Body of pancreas (tissue), 4 donors: ENCODE data around the gene KIAA0040. TPM values are rescaled to one million over a fixed set of nuclear protein-coding genes. Genes with fewer than 3 reads are reported as not detected.

Source experiments
- ATAC-seq: fragments of 150-250 bp; one replicate; pipeline ENCODE4 v1.9.1; 2016
- DNase-seq, 4 donors: peaks; one replicate each; pipeline ENCODE4 v3.0.0-alpha.2; 2019
- H3K27ac ChIP-seq, 4 donors: fragments of 200-600 bp; sonication (generic); 1 replicate in 3 of 4; 2 replicates in 1 of 4; pipeline versions ENCODE4 v1.5.1 to v1.6.1; 2016 to 2019; ENCODE audit warnings: mild to moderate bottlenecking in 1 of 4, mixed read lengths in 1 of 4, moderate library complexity in 1 of 4
- H3K27me3 ChIP-seq, 2 donors: fragments of 200-600 bp; sonication (generic); one replicate each; pipeline ENCODE4 v1.6.0; 2016; ENCODE audit warnings: mild to moderate bottlenecking in 1 of 2
- H3K36me3 ChIP-seq, 2 donors: fragments of 200-600 bp; sonication (generic); replicated peaks in 1 of 2; 2 replicates each; pipeline ENCODE4 v1.5.1; 2016; ENCODE audit warnings: low read depth in 2 of 2; ENCODE audit not compliant: insufficient read depth in 1 of 2
- H3K4me1 ChIP-seq: fragments of 200-600 bp; sonication (generic); one replicate; pipeline ENCODE4 v1.6.0; 2016
- H3K4me3 ChIP-seq, 2 donors: fragments of 200-600 bp; sonication (generic); 1 replicate in 1 of 2; 2 replicates in 1 of 2; pipeline ENCODE4 v1.5.1; 2016 to 2019
- H3K9me3 ChIP-seq, 3 donors: fragments of 200-600 bp; sonication (generic); 1 replicate in 2 of 3; 2 replicates in 1 of 3; pipeline ENCODE4 v1.5.1; 2016
- CTCF ChIP-seq, 7 experiments: fragments of 450-650 bp in 4 of 7; fragments of 200-600 bp in 3 of 7; sonication (generic) in 3 of 7; IDR thresholded peaks; one replicate each; pipeline ENCODE4 v1.5.1; 2016 to 2019; ENCODE audit warnings: antibody characterized with exemption in 7 of 7
- POLR2A ChIP-seq, 3 donors: fragments of 450-650 bp; IDR thresholded peaks; one replicate each; pipeline ENCODE4 v1.6.1; 2016; ENCODE audit warnings: antibody characterized with exemption in 3 of 3, mild to moderate bottlenecking in 2 of 3
- WGBS, 2 donors: methylation state at CpG; one replicate each; pipeline ENCODE4 v1.1.5; 2017; 5-methylcytosine and 5-hydroxymethylcytosine counted together
- intact Hi-C: fragments of 100-400 bp; cut with DNase I; formaldehyde crosslinking; loops from one replicate; pipeline ENCODE4 v1.15.1; 2023
- total RNA-seq, 2 donors: library from RNA; depleted of rRNA; stranded (reverse); fragments of >200 nt; gene quantifications; one replicate each; pipeline ENCODE4 v1.1.0, GENCODE V29; 2016

KIAA0040 gene
- total RNA-seq, 2 donors from 2014 or later: 10.1 to 29.7 TPM

GRCh38 chr1:175138579-175138978, 54.0 kb downstream of the KIAA0040 start:
- ATAC-seq (no peak), DNase-seq (no peak)
- no peak overlapping the region for H3K4me3 ChIP-seq
- no peaks in the 10 kb centered on the region for H3K36me3 ChIP-seq
- 43 to 46% methylated on average over 2 of the region's 2 CpGs for WGBS, 2 donors
- H3K9me3 ChIP-seq: no peaks in the 10 kb centered on the region
- intact Hi-C loops: no loop called here
- TF ChIP-seq CTCF (IDR thresholded peaks at IDR 0.05) (no peak), POLR2A (IDR thresholded peaks at IDR 0.05) (no peak)
- no peaks in the 10 kb centered on the region for H3K4me1 ChIP-seq
- no peak overlapping the region for H3K27ac ChIP-seq
- no peaks in the 10 kb centered on the region for H3K27me3 ChIP-seq

- H3K4me1 ChIP-seq: no peaks in the 10 kb centered on the region
- H3K36me3 ChIP-seq: no peaks in the 10 kb centered on the region
- intact Hi-C loops: no loop called here
- WGBS, 2 donors: 76 to 87% methylated on average over 1 of the region's 1 CpG
- TF ChIP-seq CTCF (IDR thresholded peaks at IDR 0.05) (no peak), POLR2A (IDR thresholded peaks at IDR 0.05) (no peak)
- no peak for ATAC-seq
- H3K27ac ChIP-seq: no peak overlapping the region
- H3K27me3 ChIP-seq: no peaks in the 10 kb centered on the region
- DNase-seq: no peak
- no peak overlapping the region for H3K4me3 ChIP-seq
- no peaks in the 10 kb centered on the region for H3K9me3 ChIP-seq
Measured at GRCh38 chr1:175137369-175137768, 55.2 kb downstream of the KIAA0040 start.

GRCh38 chr1:175136246-175136645, 56.3 kb downstream of the KIAA0040 start:
- DNase-seq (no peak), ATAC-seq (no peak)
- Histone ChIP-seq H3K27ac (no peak overlapping the region), H3K27me3 (no peaks in the 10 kb centered on the region), H3K4me1 (no peaks in the 10 kb centered on the region), H3K4me3 (no peak overlapping the region), H3K9me3 (no peaks in the 10 kb centered on the region), H3K36me3 (no peaks in the 10 kb centered on the region)
- TF ChIP-seq POLR2A (IDR thresholded peaks at IDR 0.05) (no peak), CTCF (IDR thresholded peaks at IDR 0.05) (no peak)
- intact Hi-C loops: no loop called here
- WGBS, 2 donors: 72 to 74% methylated on average over 3 of the region's 3 CpGs

- DNase-seq: no peak
Measured at GRCh38 chr1:175134500-175134899, 58.1 kb downstream of the KIAA0040 start.

More at GRCh38 chr1:175134500-175134899, 58.1 kb downstream of the KIAA0040 start:
- H3K36me3 ChIP-seq: no peaks in the 10 kb centered on the region
- no peaks in the 10 kb centered on the region for H3K27me3 ChIP-seq
- WGBS, 2 donors: 61 to 72% methylated on average over 1 of the region's 1 CpG
- H3K4me3 ChIP-seq: no peak overlapping the region
- H3K4me1 ChIP-seq: no peaks in the 10 kb centered on the region
- no peak for ATAC-seq
- H3K9me3 ChIP-seq: no peaks in the 10 kb centered on the region
- H3K27ac ChIP-seq: no peak overlapping the region
- no peak for TF ChIP-seq CTCF (IDR thresholded peaks at IDR 0.05)
- TF ChIP-seq POLR2A (IDR thresholded peaks at IDR 0.05): no peak
- intact Hi-C loops: no loop called here
